Spinal cord (tissue), 10 donors: ENCODE results near the gene TTC12. TPM values are rescaled to one million over a fixed set of nuclear protein-coding genes. Genes with fewer than 3 reads are reported as not detected.
A peak's percentile ranks its signal among the peaks of the same experiment; 100 is the strongest.

Experiments
- DNase-seq, 6 donors: peaks; one replicate each; pipeline versions ENCODE4 v3.0.0 to v3.0.0-alpha.2; 2013 to 2015; ENCODE audit warnings: low spot score in 6 of 6, low read depth in 4 of 6
- H3K27ac ChIP-seq: one replicate; pipeline ENCODE4 v1.5.1; 2013; ENCODE audit warnings: low read depth, low read length, control low read depth
- H3K27me3 ChIP-seq: one replicate; pipeline ENCODE4 v1.6.1; 2013; ENCODE audit warnings: low read length; ENCODE audit not compliant: control insufficient read depth, insufficient read depth
- H3K36me3 ChIP-seq: one replicate; pipeline ENCODE4 v1.6.1; 2013; ENCODE audit warnings: low read length; ENCODE audit not compliant: control insufficient read depth, insufficient read depth
- H3K4me1 ChIP-seq: one replicate; pipeline ENCODE4 v1.6.1; 2013; ENCODE audit warnings: low read length; ENCODE audit not compliant: control insufficient read depth, insufficient read depth
- H3K4me3 ChIP-seq: one replicate; pipeline ENCODE4 v1.5.1; 2013; ENCODE audit warnings: low read depth, low read length, control low read depth
- H3K9me3 ChIP-seq: one replicate; pipeline ENCODE4 v1.6.1; 2013; ENCODE audit warnings: low read length; ENCODE audit not compliant: control insufficient read depth, insufficient read depth
- WGBS: methylation state at CpG from one replicate; pipeline ENCODE4 v1.1.5; 2013; ENCODE audit warnings: missing lambda C conversion rate; ENCODE audit not compliant: insufficient coverage; 5-methylcytosine and 5-hydroxymethylcytosine counted together
- polyA plus RNA-seq, 2 donors: library from polyadenylated mRNA; unstranded; fragments of 120-200 nt; gene quantifications; one replicate each; pipeline ENCODE4 v1.2.1, GENCODE V29; 2013; ENCODE audit not compliant: insufficient read length in 2 of 2
- total RNA-seq, 2 donors: library from RNA; depleted of rRNA in 1 of 2; stranded (reverse); fragments of 120-200 nt in 1 of 2; fragments of >200 nt in 1 of 2; gene quantifications; one replicate each; pipeline versions ENCODE4 v1.2.3 to v1.2.4, GENCODE V29; 2013 to 2014
- donor health status: healthy.

The TTC12 gene
- total and polyA plus RNA-seq, 4 donors, result 11.4 to 16.7 (median 12.8) TPM

- H3K36me3 ChIP-seq, result peaks cover 72% of the 10 kb centered on the region
- WGBS, result 80% methylated on average over 30 of the region's 34 CpGs
- no peaks in the 10 kb centered on the region for H3K9me3 ChIP-seq
- H3K4me3 ChIP-seq, result no peak overlapping the region
- DNase-seq, result no peak
- H3K27me3 ChIP-seq, result no peaks in the 10 kb centered on the region
- H3K27ac ChIP-seq, result no peak overlapping the region
- H3K4me1 ChIP-seq, result peaks cover 29% of the 10 kb centered on the region
These were observed 41.3 kb upstream of the TTC12 start for GRCh38 chr11:113272927-113273615.

GRCh38 chr11:113273720-113274119 lies 40.7 kb upstream of the TTC12 start:
- no peaks in the 10 kb centered on the region for H3K9me3 ChIP-seq
- WGBS, result 86% methylated on average over 6 of the region's 10 CpGs
- H3K27me3 ChIP-seq, result no peaks in the 10 kb centered on the region
- H3K4me1 ChIP-seq, result peaks cover 29% of the 10 kb centered on the region
- DNase-seq, result peak in 1 of 6 donors; percentile 52
- peaks cover 65% of the 10 kb centered on the region for H3K36me3 ChIP-seq
- no peak overlapping the region for H3K4me3 ChIP-seq
- no peak overlapping the region for H3K27ac ChIP-seq

- Histone ChIP-seq H3K4me1 (peaks cover 29% of the 10 kb centered on the region), H3K4me3 (no peak overlapping the region), H3K9me3 (no peaks in the 10 kb centered on the region), H3K27ac (no peak overlapping the region), H3K27me3 (no peaks in the 10 kb centered on the region), H3K36me3 (peaks cover 56% of the 10 kb centered on the region)
- DNase-seq, result peak in 1 of 6 donors; percentile 33
- 51% methylated on average over 17 of the region's 19 CpGs for WGBS
These were observed 39.4 kb upstream of the TTC12 start for GRCh38 chr11:113274713-113275582.

GRCh38 chr11:113275602-113276001 lies 38.8 kb upstream of the TTC12 start:
- H3K4me3 ChIP-seq, result no peak overlapping the region
- H3K36me3 ChIP-seq, result peaks cover 49% of the 10 kb centered on the region
- H3K4me1 ChIP-seq, result peaks cover 29% of the 10 kb centered on the region
- H3K27me3 ChIP-seq, result no peaks in the 10 kb centered on the region
- DNase-seq, result no peak
- 80% methylated on average over 1 of the region's 7 CpGs for WGBS
- no peak overlapping the region for H3K27ac ChIP-seq
- no peaks in the 10 kb centered on the region for H3K9me3 ChIP-seq

GRCh38 chr11:113276466-113276865 lies 37.9 kb upstream of the TTC12 start:
- Histone ChIP-seq H3K4me1 (peaks cover 29% of the 10 kb centered on the region), H3K4me3 (no peak overlapping the region), H3K27ac (no peak overlapping the region), H3K9me3 (no peaks in the 10 kb centered on the region), H3K36me3 (peaks cover 46% of the 10 kb centered on the region), H3K27me3 (no peaks in the 10 kb centered on the region)
- DNase-seq, result peak in 1 of 6 donors; percentile 59
- no CpG with 5 or more reads among the region's 2 CpGs for WGBS

GRCh38 chr11:113277907-113278306 lies 36.5 kb upstream of the TTC12 start:
- no peak for DNase-seq
- Histone ChIP-seq H3K36me3 (peaks cover 31% of the 10 kb centered on the region), H3K4me3 (no peak overlapping the region), H3K9me3 (no peaks in the 10 kb centered on the region), H3K27me3 (no peaks in the 10 kb centered on the region), H3K4me1 (peaks cover 21% of the 10 kb centered on the region), H3K27ac (no peak overlapping the region)
- WGBS, result 86% methylated on average over 2 of the region's 5 CpGs

GRCh38 chr11:113278481-113278880 lies 35.9 kb upstream of the TTC12 start:
- Histone ChIP-seq H3K4me1 (peaks cover 18% of the 10 kb centered on the region), H3K4me3 (no peak overlapping the region), H3K27me3 (no peaks in the 10 kb centered on the region), H3K9me3 (no peaks in the 10 kb centered on the region), H3K27ac (no peak overlapping the region), H3K36me3 (peaks cover 26% of the 10 kb centered on the region)
- no peak for DNase-seq
- WGBS, result 82% methylated on average over 2 of the region's 9 CpGs

GRCh38 chr11:113278925-113279324 lies 35.5 kb upstream of the TTC12 start:
- Histone ChIP-seq H3K36me3 (peaks cover 21% of the 10 kb centered on the region), H3K4me1 (peaks cover 13% of the 10 kb centered on the region), H3K27ac (no peak overlapping the region), H3K27me3 (no peaks in the 10 kb centered on the region), H3K9me3 (no peaks in the 10 kb centered on the region), H3K4me3 (no peak overlapping the region)
- DNase-seq, result peak in 2 of 6 donors; percentile 55 to 70
- WGBS, result 94% methylated on average over 3 of the region's 4 CpGs

- Histone ChIP-seq H3K4me1 (peaks cover 7% of the 10 kb centered on the region), H3K36me3 (peaks cover 15% of the 10 kb centered on the region), H3K27me3 (no peaks in the 10 kb centered on the region), H3K9me3 (no peaks in the 10 kb centered on the region), H3K27ac (no peak overlapping the region), H3K4me3 (no peak overlapping the region)
- WGBS, result no CpG with 5 or more reads among the region's 3 CpGs
- no peak for DNase-seq
These were observed 34.8 kb upstream of the TTC12 start for GRCh38 chr11:113279591-113279990.
